Fibroblast of lung (primary cell): Measurements from ENCODE around the gene LCN1. TPM values are rescaled to one million over a fixed set of nuclear protein-coding genes. Genes with fewer than 3 reads are reported as not detected.
"Not testable (repeated sequence)": the region's sequence is repeated elsewhere in the genome, so short reads cannot be mapped to it uniquely, and the experiment has no call there.

Source experiments
- DNase-seq, 2 donors: peaks; one replicate each; pipeline versions ENCODE4 v3.0.0 to v3.0.0-alpha.2; 2010; ENCODE audit warnings: low read depth in 2 of 2
- H2AFZ ChIP-seq: 2 replicates; pipeline ENCODE4 v1.5.1; 2012; ENCODE audit warnings: low read length, control low read depth, inconsistent platforms
- H3K27ac ChIP-seq: 2 replicates; pipeline ENCODE4 v1.5.1; 2011; ENCODE audit warnings: low read length, control low read depth; ENCODE audit not compliant: insufficient read depth
- H3K27me3 ChIP-seq: 2 replicates; pipeline ENCODE4 v1.5.1; 2011; ENCODE audit warnings: mild to moderate bottlenecking, low read length; ENCODE audit not compliant: control insufficient read depth, insufficient read depth
- H3K36me3 ChIP-seq: 2 replicates; pipeline ENCODE4 v1.5.1; 2011; ENCODE audit warnings: low read length; ENCODE audit not compliant: control insufficient read depth, insufficient read depth
- H3K4me1 ChIP-seq: 2 replicates; pipeline ENCODE4 v1.5.1; 2011; ENCODE audit warnings: low read length; ENCODE audit not compliant: control insufficient read depth, insufficient read depth; ENCODE audit errors: extremely low read depth
- H3K4me2 ChIP-seq: 2 replicates; pipeline ENCODE4 v1.5.1; 2011; ENCODE audit warnings: low read length, control low read depth; ENCODE audit not compliant: insufficient read depth; ENCODE audit errors: extremely low read depth
- H3K4me3 ChIP-seq, 4 experiments: fragments of 200-600 bp in 1 of 4; sonication (generic) in 1 of 4; replicated peaks in 1 of 4; 2 replicates each; pipeline ENCODE4 v1.5.1; 2011 to 2016; ENCODE audit warnings: low read length in 4 of 4, low read depth in 3 of 4, mild to moderate bottlenecking in 3 of 4, control low read depth in 2 of 4, inconsistent platforms in 1 of 4, mixed read lengths in 1 of 4; ENCODE audit not compliant: insufficient read depth in 1 of 4; ENCODE audit errors: control extremely low read depth in 1 of 4
- H3K79me2 ChIP-seq: 2 replicates; pipeline ENCODE4 v1.5.1; 2012; ENCODE audit warnings: mild to moderate bottlenecking, low read length, inconsistent platforms; ENCODE audit not compliant: control insufficient read depth, insufficient read depth
- H3K9ac ChIP-seq: 2 replicates; pipeline ENCODE4 v1.5.1; 2011; ENCODE audit warnings: mild to moderate bottlenecking, low read length, control low read depth; ENCODE audit not compliant: insufficient read depth
- H3K9me3 ChIP-seq: 2 replicates; pipeline ENCODE4 v1.5.1; 2012; ENCODE audit warnings: low read depth, low read length; ENCODE audit not compliant: control insufficient read depth, insufficient read depth
- H4K20me1 ChIP-seq: 2 replicates; pipeline ENCODE4 v1.5.1; 2011; ENCODE audit warnings: low read length; ENCODE audit not compliant: control insufficient read depth, insufficient read depth; ENCODE audit errors: extremely low read depth
- EZH2 ChIP-seq: IDR thresholded peaks from 2 replicates; pipeline ENCODE4 v1.5.1; 2012; ENCODE audit warnings: low read length, control low read depth, mild to moderate bottlenecking; ENCODE audit errors: missing control alignments
- polyA plus RNA-seq, 2 donors: library from polyadenylated mRNA; depleted of rRNA in 1 of 2; stranded (reverse) in 1 of 2; unstranded in 1 of 2; fragments of >200 nt; gene quantifications; 2 replicates each; pipeline ENCODE4 v1.2.1, GENCODE V29; 2011 to 2012; ENCODE audit warnings: missing spikeins in 1 of 2
- total RNA-seq: library from RNA; depleted of rRNA; stranded (reverse); fragments of >200 nt; gene quantifications from 2 replicates; pipeline ENCODE4 v1.2.1, GENCODE V29; 2014
- TF ChIP-seq, protein P1 (sequence below), 2 donors: IDR thresholded peaks in 1 of 2; conservative IDR thresholded peaks in 1 of 2; 1 replicate in 1 of 2; 2 replicates in 1 of 2; pipeline ENCODE4 v1.5.1; 2011 to 2012; ENCODE audit warnings: low read length in 2 of 2, control low read depth in 1 of 2, inconsistent platforms in 1 of 2, low read depth in 1 of 2, mild to moderate bottlenecking in 1 of 2

The LCN1 gene
- total and polyA plus RNA-seq, 2 donors (not counting 1 experiment from before 2014, with no cell fraction given), result not detected

GRCh38 chr9:135525241-135526088 is 4.2 kb downstream of the LCN1 start:
- TF ChIP-seq EZH2, result no peak
- no peak overlapping the region for H3K4me3 ChIP-seq
- H3K9ac ChIP-seq, result no peak overlapping the region
- no peak overlapping the region for H3K4me2 ChIP-seq
- no peaks in the 10 kb centered on the region for H3K4me1 ChIP-seq
- H4K20me1 ChIP-seq, result no peaks in the 10 kb centered on the region
- H3K36me3 ChIP-seq, result no peaks in the 10 kb centered on the region
- no peak overlapping the region for H2AFZ ChIP-seq
- H3K79me2 ChIP-seq, result no peaks in the 10 kb centered on the region
- no peak overlapping the region for H3K27ac ChIP-seq
- H3K27me3 ChIP-seq, result no peaks in the 10 kb centered on the region
- DNase-seq, result no peak
- H3K9me3 ChIP-seq, result no peaks in the 10 kb centered on the region

GRCh38 chr9:135526089-135526729 is 5.0 kb downstream of the LCN1 start:
- H3K9me3 ChIP-seq, result no peaks in the 10 kb centered on the region
- H2AFZ ChIP-seq, result no peak overlapping the region
- H3K9ac ChIP-seq, result no peak overlapping the region
- H3K36me3 ChIP-seq, result no peaks in the 10 kb centered on the region
- no peaks in the 10 kb centered on the region for H4K20me1 ChIP-seq
- no peak for TF ChIP-seq EZH2
- TF ChIP-seq, protein P1, sequence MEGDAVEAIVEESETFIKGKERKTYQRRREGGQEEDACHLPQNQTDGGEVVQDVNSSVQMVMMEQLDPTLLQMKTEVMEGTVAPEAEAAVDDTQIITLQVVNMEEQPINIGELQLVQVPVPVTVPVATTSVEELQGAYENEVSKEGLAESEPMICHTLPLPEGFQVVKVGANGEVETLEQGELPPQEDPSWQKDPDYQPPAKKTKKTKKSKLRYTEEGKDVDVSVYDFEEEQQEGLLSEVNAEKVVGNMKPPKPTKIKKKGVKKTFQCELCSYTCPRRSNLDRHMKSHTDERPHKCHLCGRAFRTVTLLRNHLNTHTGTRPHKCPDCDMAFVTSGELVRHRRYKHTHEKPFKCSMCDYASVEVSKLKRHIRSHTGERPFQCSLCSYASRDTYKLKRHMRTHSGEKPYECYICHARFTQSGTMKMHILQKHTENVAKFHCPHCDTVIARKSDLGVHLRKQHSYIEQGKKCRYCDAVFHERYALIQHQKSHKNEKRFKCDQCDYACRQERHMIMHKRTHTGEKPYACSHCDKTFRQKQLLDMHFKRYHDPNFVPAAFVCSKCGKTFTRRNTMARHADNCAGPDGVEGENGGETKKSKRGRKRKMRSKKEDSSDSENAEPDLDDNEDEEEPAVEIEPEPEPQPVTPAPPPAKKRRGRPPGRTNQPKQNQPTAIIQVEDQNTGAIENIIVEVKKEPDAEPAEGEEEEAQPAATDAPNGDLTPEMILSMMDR (conservative IDR thresholded peaks at IDR 0.05 in 1 of 2, IDR thresholded peaks at IDR 0.05 in 1 of 2; ENCODE audit: low read depth in 1 of 2, low read length in 2 of 2), result no peak
- no peak overlapping the region for H3K27ac ChIP-seq
- no peaks in the 10 kb centered on the region for H3K4me1 ChIP-seq
- no peak overlapping the region for H3K4me3 ChIP-seq
- H3K4me2 ChIP-seq, result no peak overlapping the region
- no peaks in the 10 kb centered on the region for H3K27me3 ChIP-seq
- no peaks in the 10 kb centered on the region for H3K79me2 ChIP-seq
- no peak for DNase-seq

- Histone ChIP-seq H3K27me3 (no peaks in the 10 kb centered on the region), H2AFZ (no peak overlapping the region), H3K9ac (no peak overlapping the region), H4K20me1 (no peaks in the 10 kb centered on the region), H3K4me2 (no peak overlapping the region), H3K36me3 (no peaks in the 10 kb centered on the region), H3K27ac (no peak overlapping the region), H3K4me1 (no peaks in the 10 kb centered on the region), H3K79me2 (no peaks in the 10 kb centered on the region), H3K4me3 (no peak overlapping the region), H3K9me3 (no peaks in the 10 kb centered on the region)
- no peak for TF ChIP-seq EZH2
- TF ChIP-seq, protein P1 (conservative IDR thresholded peaks at IDR 0.05 in 1 of 2, IDR thresholded peaks at IDR 0.05 in 1 of 2; ENCODE audit: low read depth in 1 of 2, low read length in 2 of 2), result no peak
- no peak for DNase-seq
Observed at GRCh38 chr9:135526730-135527571, 5.7 kb downstream of the LCN1 start.

DNA sequence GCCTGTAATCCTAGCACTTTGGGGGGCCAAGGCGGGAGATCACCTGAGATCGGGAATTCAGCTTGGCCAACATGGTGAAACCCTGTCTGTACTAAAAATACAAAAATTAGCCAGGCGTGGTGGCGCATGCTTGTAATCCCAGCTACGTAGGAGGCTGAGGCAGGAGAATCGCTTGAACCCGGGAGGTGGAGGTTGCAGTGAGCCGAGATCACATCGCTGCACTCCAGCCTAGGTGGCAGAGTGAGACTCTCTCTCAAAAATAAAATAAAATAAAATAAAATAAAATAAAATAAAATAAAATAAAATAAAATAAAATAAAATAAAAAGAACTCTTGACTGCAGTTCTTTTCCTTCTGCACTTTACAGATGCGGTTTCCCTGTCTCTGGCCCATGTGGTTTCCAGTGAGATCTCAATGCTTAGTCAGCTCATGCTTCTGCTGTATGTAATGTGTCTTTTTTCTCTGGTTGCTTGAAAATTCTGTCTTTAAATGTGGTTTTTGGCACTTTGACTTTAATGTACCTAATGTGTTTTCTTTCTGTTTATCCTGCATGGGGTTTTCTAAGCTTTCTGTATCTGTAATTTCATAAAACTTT is 7.7 kb downstream of the LCN1 start:
- H3K4me1 ChIP-seq, H3K4me2 ChIP-seq, H3K27me3 ChIP-seq, H3K4me3 ChIP-seq, H3K27ac ChIP-seq, H4K20me1 ChIP-seq, H3K79me2 ChIP-seq, H3K9me3 ChIP-seq, DNase-seq, H3K36me3 ChIP-seq, H2AFZ ChIP-seq, H3K9ac ChIP-seq: not testable (repeated sequence)
